NB4 (cell line): ENCODE results near the gene PHACTR3.

Source experiments
- TF ChIP-seq, protein P1 (sequence below): IDR thresholded peaks from one replicate; pipeline ENCODE4 v1.5.1; 2012; ENCODE audit warnings: low read depth, low read length
- TF ChIP-seq, protein P2 (sequence below): IDR thresholded peaks from 2 replicates; pipeline ENCODE4 v1.6.1; 2011; ENCODE audit warnings: low read depth, low read length

DNA sequence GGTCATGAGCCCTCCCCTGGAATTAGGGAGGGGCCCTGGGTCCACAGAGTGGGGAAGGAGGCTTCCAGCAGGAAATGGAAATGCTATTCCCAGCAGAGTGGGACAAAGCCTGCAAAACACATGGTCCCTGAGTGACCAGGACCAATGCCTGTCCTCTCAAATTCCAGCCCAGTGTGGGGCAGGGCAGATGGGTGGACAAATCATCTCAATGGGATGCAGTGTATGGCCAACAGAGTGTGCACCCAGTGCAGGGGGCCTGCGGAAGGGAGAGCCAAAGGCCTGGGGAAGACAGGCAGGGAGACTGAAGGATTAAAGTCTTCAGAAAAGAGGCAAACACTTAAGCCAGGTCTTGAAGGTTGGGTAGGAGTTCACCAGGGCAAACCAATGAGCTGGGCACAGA, 28.7 kb upstream of the PHACTR3 start:
- TF ChIP-seq, protein P1, sequence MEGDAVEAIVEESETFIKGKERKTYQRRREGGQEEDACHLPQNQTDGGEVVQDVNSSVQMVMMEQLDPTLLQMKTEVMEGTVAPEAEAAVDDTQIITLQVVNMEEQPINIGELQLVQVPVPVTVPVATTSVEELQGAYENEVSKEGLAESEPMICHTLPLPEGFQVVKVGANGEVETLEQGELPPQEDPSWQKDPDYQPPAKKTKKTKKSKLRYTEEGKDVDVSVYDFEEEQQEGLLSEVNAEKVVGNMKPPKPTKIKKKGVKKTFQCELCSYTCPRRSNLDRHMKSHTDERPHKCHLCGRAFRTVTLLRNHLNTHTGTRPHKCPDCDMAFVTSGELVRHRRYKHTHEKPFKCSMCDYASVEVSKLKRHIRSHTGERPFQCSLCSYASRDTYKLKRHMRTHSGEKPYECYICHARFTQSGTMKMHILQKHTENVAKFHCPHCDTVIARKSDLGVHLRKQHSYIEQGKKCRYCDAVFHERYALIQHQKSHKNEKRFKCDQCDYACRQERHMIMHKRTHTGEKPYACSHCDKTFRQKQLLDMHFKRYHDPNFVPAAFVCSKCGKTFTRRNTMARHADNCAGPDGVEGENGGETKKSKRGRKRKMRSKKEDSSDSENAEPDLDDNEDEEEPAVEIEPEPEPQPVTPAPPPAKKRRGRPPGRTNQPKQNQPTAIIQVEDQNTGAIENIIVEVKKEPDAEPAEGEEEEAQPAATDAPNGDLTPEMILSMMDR: no peak
- TF ChIP-seq, protein P2, sequence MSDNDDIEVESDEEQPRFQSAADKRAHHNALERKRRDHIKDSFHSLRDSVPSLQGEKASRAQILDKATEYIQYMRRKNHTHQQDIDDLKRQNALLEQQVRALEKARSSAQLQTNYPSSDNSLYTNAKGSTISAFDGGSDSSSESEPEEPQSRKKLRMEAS: no peak
